SHP77 (cell line): ENCODE data around the gene ETV3.
"Not testable (repeated sequence)": the region's sequence is repeated elsewhere in the genome, so short reads cannot be mapped to it uniquely, and the experiment has no call there.

Experiments used
- DNase-seq, 2 experiments: peaks; one replicate each; lab custom pipeline; 2025; lab: John Stamatoyannopoulos, UW

ETV3 gene

DNA sequence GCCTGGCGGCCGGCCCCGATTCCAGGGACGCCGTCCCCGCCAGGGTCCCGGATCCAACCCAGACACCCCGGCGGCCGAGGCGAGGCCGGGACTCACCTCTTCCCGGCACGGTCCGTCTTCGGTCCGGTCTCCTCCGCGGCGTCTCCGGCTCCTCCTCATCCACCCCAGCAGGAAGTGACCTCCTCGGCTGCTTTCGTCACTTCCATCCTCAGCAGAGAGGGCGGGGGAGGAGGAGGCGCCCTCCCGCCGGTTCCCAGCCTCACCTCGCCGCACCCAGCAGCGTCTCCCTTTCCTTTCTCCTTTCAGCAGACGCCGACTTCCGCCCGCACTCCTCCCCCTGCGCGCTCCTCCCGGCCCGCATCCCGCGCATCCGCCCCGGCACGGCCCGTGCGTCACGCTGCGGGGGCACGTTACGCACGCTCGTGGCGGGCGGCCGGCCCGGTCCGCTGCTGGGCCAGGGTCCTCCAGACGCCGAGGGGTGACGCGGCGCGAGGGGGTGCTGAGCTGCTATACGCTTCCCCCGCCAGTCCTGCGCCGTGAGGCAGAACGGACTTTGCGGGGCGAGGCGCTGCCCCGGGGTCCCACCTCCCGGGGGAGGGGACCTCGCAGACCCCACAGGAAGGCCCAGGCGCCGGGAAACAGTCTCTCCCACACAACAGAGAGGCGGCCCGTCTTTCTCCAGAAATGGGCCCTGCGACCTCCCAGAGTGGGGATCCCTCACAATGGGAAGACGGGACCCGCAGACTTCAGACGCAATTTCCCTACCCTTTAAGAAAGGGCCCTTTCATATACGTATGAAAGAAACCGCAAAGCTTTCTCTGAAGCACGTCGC, at the start of gene ETV3:
Gene ETV3 (minus strand): TSS at position 176 of the 832 bp plus-strand sequence. CDS start 2,043 bp downstream, outside the sequence.
- peak; percentile 93 to 97 for DNase-seq

DNA sequence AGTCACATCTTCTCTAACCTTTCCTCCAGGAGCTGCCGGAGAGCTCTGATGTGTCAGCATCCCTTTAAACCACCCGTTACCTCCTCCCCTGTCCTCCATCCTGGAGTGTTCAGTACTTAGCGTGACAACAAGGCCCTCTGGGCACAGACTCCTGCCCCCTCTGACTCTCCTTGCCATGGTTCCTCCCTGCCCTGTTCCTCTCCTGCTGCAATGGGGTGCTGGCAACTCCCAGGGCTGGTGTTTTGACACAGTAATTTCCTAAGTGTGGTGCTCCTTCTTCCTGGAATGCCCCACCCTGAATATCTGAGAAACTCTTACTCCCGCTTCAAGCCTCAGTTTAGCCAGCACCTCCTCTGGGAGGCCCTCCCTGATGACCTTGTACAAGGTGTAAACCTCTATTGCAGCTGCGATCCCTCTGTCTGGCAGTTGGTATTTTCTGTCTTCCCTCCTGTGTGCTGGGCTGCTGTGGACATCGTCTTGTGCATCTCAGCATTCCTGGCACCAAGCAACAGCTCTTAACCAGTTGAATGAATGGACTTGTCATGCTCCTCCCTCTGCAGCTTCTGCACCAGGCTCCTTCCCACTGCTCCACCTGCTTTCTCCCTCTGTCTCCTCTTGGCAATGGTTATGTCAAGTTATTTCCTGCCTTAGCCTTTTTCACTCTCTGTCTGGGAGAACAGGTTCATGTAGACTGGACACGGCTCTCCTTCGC, 48.2 kb upstream of the ETV3 start:
- no peak for DNase-seq

DNA sequence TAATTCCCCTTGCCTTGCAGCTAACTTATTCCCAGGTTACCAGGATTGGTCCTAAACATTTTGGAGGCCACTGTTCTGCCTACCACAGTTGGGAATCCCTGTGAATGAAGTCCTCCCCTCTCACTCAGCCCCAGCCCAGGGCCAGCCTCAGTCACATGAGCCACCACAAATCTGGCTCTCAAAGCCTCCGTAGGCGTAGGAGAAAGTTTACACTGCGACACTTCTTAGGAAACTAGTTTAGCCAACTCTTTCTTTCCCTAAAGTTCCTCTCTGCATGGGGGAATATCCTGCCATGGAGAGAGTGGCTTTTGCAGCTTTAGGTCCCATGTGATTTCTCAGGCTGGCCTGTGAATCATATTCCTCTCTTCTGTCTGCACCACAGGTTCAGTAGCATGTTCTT, 45.7 kb upstream of the ETV3 start:
- no peak for DNase-seq

DNA sequence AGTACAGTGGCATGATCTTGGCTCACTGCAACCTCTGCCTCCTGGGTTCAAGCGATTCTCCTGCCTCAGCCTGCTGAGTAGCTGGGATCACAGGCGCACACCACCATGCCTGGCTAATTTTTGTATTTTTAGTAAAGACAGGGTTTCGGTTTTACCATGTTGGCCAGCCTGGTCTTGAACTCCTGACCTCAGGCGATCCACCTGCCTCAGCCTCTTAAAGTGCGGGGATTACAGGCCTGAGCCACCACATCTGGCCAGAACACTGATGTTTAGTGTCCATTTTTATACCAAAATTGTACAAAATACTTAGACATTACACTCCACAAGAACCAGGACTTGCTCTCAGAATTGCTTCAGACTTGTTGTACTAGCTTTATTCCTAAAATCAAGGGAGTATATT, 44.2 kb upstream of the ETV3 start:
- DNase-seq = not testable (repeated sequence)

DNA sequence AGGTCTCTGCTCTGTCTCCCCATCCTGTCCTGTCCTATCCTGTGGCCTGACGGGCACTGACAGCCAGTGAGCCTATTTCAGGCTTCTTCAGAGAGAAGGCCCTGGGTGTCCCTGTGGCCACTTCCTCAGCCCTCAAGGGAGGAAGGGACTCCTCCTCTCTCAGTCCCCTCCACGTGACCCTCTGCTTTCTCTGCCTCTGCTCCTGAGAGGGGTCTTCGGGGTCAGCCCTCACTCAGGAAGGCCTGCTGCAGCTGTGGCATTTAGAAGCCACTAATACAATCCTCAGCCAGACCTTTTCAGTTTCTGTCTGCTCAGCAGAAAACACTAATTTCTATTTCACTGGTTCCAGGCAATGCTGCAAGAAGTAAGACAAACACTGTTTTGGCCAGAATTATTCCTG, 43.6 kb upstream of the ETV3 start:
- DNase-seq = no peak

DNA sequence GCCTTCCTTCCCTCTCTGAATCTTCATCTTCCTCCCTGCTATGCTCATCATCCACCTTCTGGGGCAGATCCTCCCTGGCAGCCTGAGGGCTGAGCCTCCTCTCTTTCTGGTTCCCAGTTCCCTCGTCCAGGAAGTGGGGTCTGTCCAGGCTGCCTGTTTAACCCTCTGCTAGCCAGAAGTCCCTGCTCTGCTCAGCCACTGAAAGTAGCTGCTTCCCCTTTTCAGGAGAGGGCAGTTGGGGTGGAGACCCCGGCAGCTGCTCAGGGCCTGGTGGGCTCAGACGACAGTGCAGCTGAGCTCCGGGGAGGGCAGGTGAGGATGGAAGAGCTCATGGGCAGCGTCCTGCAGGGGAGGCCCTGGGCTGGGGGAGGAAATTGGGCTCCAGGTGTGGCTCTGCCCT, 43.1 kb upstream of the ETV3 start:
- DNase-seq = no peak

DNA sequence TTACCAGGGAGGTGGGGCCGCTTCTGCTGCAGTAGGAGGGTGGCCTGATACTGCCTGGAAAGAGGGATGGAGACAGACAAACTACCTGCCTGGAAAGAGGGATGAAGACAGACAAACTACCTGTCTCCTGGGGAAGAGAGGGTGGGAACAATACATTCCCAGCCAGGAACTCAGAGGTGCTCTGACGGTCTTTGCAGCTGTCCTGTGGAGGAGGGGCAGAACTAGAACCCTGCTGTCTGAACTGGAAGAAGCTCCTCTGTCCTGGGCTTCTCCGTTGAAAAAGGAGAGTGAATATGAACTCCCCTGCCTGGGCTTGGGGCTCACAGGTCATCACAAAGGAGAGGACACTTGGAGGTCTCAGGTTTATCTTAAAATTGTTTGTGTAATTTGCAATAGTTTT, 40.3 kb upstream of the ETV3 start:
- DNase-seq = no peak

DNA sequence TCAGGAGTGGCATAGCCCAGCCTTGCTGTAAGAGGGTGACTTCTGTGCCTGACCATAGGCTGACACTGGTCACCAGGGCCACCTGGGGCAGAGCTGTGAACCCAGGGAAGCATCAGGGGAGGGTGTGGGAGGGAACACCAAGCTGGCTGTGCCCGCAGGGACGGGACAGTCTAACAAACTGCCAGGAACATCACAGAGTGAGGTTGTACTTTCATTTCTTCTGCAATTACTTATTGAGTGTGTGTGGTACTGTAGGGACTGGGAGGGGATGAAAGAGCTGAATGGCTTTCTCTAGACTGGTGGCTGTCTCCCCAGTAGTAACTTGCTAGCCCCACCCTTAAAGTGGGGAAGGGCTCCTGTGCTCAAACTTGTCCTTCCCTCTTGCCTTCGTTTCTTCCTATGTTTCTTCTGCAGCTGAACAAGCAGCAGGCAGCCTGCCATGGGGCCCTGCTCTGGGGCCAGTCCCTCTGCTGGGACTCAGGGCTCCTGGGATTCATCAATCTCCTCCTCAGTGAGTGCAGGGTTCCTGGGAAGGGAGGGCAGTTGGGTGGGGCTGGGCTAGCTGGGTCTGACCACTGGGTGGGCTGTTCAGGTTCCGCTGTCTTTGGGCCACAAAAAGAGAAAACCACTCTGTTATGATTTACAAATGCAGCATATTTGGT, 39.7 kb upstream of the ETV3 start:
- DNase-seq = no peak

DNA sequence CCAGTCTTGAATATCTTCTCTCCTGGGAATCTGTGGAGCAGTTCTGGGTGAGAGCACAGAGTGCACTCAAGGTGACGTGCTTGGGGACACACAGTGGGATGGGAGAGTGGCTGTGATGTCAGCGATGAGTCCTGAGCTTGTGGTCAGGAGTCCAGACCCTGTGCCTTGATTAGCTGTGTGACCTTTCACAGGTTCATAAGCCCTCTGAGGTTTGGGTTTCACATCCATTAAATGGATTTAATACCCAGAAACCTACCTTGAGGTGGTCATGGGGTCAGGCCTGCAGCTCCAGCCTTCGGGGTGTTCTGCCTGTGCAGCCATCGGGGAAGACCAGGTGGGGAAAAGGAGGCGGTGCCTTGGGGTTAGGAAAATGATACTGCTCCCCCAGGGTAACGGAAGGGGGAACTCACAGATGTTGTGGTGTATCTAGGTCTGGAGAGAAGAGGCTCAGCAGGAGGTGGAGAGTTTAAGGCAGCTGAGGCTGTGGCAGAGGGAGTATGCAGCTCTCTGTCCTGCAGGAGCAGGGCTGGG, 38.5 kb upstream of the ETV3 start:
- DNase-seq = no peak

DNA sequence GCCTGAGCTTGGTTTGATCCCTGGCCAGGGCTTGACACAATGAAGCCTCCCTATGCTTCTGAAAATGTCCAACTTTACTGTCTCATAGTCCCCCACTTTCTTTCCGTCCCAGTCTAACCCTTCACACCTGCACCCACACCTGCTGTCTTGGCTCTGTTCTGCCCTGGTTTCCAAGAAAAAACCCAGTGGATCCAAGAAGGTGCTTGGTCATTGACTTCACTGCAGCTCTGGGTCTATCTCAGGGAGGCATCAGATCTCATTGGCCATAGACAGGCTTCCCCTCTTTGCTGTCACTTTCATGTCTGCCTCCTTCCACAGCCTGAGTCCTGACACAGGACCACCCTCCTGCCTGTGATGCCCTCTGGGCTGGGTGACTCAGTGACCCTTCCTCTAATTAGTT, 37.8 kb upstream of the ETV3 start:
- no peak for DNase-seq

DNA sequence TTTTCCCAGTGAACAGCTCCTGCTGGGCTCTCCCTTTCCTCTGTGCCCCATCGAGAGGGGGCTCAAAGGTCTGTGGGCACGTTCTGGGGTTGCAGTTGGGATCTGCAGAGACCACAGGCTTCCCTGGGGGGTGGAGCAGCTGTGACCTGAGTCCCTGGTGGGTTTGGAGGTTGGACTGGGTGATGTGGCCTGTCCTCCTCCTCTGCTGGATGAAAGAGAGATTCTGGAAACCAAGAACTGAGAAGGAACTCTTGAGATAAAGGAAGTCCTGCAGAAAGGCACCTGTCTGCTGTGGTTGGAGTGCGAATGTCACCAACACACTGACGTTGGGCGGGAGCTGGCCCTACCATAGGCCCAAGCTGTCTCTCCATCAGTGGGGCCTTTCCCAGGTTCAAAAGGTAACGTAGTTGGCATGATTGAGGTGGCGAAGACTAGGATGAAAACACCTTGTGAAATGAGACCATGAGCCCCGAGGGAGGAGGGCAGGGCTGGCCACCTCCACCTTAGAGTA, 35.8 kb upstream of the ETV3 start:
- DNase-seq = no peak

DNA sequence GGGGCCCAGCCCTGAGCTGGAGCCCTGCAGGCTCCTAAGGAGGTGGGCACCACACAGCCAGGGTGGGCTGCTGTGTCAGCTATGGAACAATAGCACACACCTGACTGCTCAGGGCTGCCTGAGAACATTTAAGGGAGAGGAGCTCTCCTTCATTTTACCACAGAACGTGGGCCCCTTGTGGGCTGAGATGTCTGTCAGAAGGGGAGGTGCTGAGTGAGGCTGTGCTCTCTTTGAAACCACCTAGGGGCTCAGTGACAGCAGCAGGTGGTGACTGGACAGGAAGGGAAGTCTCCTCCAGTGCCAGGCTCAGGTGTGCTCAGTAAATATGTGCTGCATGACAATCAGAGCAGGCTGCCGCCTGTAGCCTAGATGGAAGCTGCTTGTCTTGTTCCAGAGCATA, 35.0 kb upstream of the ETV3 start:
- not testable (repeated sequence) for DNase-seq

DNA sequence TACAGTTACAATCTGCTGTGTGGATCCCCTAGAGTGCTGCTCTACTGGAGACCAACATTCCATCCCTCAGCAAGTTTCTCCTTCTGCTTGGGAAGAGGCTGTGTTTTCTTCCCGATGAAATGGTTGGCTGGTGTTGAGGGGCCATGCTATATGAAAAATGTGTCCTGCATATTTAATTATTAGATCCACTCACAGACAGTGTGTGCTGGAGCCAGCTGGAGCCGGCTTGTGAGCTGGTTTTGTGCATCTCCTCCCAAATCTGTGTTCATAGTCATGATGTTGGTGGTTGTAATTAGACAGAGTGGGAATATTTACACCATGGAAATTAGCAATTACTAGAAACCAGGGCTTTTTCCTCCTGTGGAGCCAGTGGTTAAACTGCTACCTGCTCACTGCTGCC, 34.4 kb upstream of the ETV3 start:
- not testable (repeated sequence) for DNase-seq

DNA sequence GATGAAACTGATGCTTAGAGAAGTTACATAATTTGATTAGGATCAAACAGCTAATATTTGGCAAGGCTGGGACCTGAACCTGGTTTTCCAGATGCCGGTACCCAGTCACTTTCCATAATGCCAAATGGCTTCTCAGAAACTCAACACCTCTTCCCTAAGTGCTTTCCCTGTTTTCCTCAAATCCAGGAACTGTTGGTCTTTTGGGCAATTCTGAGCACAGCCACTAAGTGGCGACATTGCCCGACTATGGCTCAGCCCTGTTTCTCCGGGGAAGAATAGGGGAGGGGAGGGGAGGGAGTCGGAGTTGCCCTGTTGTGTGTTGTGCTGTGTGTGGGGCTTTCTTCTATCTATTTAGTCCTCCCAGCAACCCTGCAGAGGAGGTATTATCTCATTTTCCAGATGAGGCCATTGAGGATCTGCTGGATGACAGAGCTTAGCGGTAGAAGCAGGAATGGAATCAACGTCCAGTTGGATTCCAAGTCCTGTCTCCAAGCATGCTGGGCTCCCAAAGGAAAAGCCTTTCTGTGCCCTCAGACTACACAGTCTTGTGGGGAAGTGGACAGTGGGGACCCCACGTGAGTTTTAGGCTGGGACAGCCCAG, 33.8 kb upstream of the ETV3 start:
- peak; percentile 35 to 37 for DNase-seq

DNA sequence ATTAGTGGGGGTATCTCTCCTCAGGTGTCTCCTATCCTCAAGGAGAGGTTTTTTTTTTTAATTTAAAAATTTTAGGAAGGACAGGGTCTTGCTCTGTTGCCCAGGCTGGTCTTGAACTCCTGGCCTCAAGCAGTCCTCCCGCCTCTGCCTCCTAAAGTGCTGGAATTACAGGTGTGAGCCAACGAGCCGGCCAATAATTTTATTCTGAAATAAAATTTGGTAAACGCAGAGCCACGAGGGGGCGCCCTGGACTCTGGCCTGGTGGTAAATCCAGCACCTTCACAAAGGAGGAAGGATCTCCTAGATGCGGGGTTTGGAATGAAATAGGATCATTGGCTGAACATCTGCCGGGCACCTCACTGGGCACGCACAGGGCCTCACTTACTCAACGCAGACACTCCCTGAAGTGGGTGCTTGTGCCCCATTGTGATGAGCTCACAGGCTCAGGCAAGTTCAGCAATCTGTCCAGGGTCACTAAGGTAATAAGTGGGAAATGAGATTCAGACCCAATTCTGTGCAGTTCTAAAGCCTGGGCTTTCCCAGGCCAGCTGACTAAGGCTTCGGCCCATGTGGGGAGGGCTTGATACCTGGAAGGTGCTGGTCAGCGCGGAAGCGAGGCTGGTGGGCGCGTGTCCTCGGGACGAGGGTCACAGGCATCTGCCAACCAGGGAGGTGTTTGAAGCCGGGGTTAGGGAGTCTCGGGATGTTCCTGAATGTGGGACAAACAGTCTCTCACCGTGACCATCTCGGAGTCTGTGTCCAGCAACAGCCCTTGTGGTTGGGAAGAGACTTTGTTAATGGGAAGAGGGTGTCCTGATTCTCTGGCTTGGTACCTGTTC, 32.7 kb upstream of the ETV3 start:
- DNase-seq = peak; percentile 67 to 87

DNA sequence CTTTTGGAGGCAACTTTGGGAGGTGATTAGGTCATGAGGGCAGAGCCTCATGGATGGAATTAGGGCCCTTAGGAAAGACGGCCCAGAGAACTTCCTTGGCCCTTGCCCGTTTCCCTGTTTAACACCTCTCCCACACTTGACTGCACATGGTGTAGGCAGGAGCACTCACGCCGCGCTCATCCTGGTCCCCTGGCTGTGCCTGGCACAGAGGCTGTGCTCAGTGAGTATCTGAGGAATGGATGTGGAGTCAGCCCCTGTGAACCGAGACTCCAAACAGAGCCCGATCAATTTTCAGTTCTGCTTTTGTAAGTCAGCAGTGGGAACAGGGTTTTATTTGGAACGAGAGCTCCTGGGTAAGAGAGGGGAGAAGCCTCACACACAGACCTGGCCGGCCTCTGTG, 29.8 kb upstream of the ETV3 start:
- no peak for DNase-seq

DNA sequence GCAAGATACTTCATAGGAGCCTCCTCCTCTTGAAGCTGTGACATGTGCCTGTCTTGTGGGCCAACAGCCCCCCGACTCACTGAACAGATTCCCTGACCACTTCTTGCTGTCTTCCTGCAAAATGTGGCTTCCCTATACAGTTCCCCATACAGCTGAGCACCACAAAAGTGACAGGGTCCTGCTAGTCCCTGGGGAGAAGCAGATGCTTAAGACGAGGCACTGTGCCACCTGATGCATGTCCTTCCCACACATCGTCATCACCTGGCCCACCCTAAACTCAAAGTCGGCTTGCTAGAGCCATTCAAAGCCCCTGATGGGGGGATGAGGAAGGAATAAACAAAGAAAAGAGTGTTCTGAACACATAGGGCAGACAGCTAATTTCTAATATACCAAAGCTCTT, 29.2 kb upstream of the ETV3 start:
- no peak for DNase-seq

DNA sequence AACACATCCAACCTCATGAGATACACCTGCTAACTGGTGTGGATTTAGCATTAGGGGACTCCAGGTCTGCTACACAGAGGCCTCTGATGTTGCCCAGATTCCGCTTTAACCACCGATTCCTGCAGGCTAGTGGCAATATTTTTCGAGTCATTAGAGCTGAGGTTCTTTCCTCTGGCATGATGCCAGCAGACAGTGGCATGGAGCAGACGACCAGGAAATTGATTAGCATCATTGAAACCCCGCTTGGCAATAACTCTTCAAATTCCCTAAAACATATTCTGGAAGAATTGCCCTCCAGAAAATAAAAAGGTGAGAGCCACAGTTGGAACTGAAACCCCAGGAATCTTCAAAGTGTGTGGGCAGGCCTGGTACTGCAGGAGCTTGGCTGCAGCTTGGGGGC, 28.4 kb upstream of the ETV3 start:
- no peak for DNase-seq

DNA sequence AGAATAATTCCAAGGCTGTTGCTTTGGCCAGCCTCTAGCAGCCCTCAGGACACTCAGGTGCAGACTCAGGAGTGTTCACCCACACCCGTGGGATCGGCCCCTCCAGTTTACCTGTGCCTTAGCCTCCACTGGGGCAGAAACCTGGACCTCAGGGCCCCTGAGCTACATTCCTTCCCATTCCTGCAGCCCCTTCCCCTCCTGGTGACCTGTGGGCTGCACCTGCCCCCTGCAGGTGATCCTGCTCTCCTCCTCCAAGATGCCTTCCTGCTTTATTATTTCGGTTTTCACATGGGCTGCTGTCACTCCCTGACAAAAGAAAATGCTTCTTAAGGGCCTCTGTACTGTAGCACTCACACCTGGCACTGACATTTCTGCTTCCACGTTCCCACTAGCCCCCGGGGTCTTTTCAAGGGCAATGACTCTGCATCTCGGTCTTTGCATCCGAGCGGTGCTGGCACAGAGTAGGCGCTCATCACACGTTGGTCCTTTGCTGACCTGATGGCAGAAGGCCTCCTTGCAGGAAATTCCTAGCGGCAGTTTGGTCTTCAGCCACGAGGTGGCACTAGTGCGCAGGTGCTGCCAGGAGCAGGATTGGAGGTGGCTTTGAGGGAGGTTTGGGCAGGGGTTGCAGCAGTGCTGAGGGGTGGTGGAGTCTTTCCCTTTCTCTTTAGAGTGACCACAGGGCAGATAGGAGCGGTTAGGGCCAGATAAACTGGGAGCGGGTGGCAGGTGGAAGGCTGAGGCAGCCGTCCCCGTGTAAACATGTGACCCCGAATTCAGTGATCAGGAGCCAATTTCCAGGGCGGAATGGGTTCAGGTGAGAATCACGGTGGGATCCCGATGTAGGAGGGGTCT, 25.3 kb upstream of the ETV3 start:
- peak; percentile 69 to 79 for DNase-seq

DNA sequence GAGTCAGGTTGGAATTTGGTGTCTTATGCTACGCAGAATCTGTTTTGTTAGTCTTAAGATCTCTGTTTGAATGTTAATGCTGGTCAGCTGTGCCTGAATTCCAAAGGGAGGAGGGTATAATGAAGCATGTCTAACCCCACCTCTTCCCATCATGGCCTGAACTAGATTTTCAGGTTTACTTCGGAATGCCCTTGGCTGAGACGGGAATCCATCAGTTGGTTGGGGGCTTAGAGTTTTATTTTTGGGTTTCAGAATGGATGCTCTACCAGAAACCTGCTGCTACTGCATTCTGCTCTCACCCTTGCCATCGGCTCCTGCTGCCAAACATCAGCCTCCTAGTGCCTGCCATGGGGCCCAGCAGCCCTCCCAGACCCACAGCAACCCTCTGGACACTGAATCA, 24.1 kb upstream of the ETV3 start:
- no peak for DNase-seq
